ENCODE measurements around the gene BCL10. TPM values are rescaled to one million over a fixed set of nuclear protein-coding genes. Genes with fewer than 3 reads are reported as not detected.

Gene BCL10
- total RNA-seq, 1 donor from 2014 or later = 19.9 TPM

- Mint-ChIP-seq H3K9me3 (ENCODE audit: low read depth) (no peaks in the 10 kb centered on the region), H3K4me1 (ENCODE audit: low read depth) (no peaks in the 10 kb centered on the region), H3K27ac (no peak overlapping the region), H3K4me3 (ENCODE audit: low read depth) (no peak overlapping the region), H3K36me3 (ENCODE audit: insufficient read depth) (peaks cover 4% of the 10 kb centered on the region), H3K27me3 (no peaks in the 10 kb centered on the region)
- no peak for TF ChIP-seq CTCF (IDR thresholded peaks at IDR 0.05; ENCODE audit: unreplicated experiment)
- DNase-seq (ENCODE audit: low spot score, unreplicated experiment) = no peak
These were observed 39.9 kb upstream of the BCL10 start for GRCh38 chr1:85316321-85316720.

DNA sequence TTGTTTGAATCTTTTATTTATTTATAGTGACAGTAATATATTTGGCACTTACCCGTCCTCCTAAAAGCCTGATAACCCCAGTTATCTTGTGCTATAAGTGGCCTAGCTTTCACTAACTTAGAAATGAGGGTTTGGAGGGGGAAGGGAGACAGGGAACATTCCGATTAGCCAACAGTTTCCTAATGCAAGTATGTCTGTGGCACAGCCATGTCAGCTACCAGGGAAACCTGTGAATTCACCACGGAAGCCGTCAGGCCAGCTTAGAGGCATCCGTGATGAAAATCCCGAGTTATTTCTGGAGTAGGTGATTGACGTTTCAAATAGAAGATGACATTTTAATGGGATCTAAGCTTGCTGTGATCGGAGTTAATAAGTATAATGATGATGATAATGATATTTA lies 39.4 kb upstream of the BCL10 start:
- Mint-ChIP-seq H3K4me1 (ENCODE audit: low read depth) (no peaks in the 10 kb centered on the region), H3K36me3 (ENCODE audit: insufficient read depth) (peaks cover 4% of the 10 kb centered on the region), H3K27me3 (no peaks in the 10 kb centered on the region), H3K9me3 (ENCODE audit: low read depth) (no peaks in the 10 kb centered on the region), H3K27ac (no peak overlapping the region), H3K4me3 (ENCODE audit: low read depth) (no peak overlapping the region)
- DNase-seq (ENCODE audit: low spot score, unreplicated experiment) = no peak
- no peak for TF ChIP-seq CTCF (IDR thresholded peaks at IDR 0.05; ENCODE audit: unreplicated experiment)

GRCh38 chr1:85314726-85315125 lies 38.3 kb upstream of the BCL10 start:
- Mint-ChIP-seq H3K27ac (no peak overlapping the region), H3K4me3 (ENCODE audit: low read depth) (no peak overlapping the region), H3K4me1 (ENCODE audit: low read depth) (no peaks in the 10 kb centered on the region), H3K36me3 (ENCODE audit: insufficient read depth) (no peaks in the 10 kb centered on the region), H3K27me3 (peaks cover 5% of the 10 kb centered on the region), H3K9me3 (ENCODE audit: low read depth) (no peaks in the 10 kb centered on the region)
- TF ChIP-seq CTCF (IDR thresholded peaks at IDR 0.05; ENCODE audit: unreplicated experiment) = no peak
- DNase-seq (ENCODE audit: low spot score, unreplicated experiment) = no peak

DNA sequence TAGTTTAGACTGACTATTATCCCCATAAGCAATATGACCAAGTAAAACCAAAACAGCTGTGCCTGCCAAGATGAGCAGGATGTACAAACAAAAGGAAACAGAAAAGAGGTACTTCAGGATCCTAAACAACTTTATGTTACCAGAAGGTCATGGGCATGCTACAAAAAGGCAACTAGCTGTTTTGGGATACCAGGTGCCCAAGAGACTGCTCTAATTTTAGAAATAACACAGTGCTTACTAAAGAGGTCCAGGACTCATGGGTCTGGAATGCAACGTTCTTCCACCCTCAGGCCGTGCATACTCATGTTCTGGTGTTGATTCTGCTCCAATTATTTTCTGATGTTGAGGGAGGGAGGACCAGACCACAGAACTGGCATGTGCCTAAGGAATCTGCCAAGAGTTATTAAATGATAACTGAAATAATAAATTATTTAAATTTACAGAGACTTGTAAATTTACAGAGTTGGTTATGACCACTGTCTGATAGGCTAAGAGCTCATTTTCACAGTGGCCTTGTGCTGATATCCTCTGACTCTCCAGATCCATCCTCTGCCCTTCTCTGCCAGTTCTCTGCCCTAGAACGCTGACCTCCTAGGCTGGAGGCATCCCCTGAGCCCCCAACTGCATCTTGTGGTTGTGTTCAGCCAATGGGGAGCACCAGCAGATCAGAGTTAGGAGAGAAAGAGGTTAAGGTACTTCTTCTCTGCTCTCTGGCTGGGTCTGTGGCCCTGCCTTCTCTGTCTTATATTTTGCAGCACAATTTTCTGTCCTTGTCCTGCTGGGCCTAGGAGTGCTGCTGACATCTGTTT lies 37.7 kb upstream of the BCL10 start:
- Mint-ChIP-seq H3K36me3 (ENCODE audit: insufficient read depth) (no peaks in the 10 kb centered on the region), H3K4me3 (ENCODE audit: low read depth) (no peak overlapping the region), H3K27me3 (peaks cover 8% of the 10 kb centered on the region), H3K27ac (no peak overlapping the region), H3K4me1 (ENCODE audit: low read depth) (no peaks in the 10 kb centered on the region), H3K9me3 (ENCODE audit: low read depth) (no peaks in the 10 kb centered on the region)
- no peak for TF ChIP-seq CTCF (IDR thresholded peaks at IDR 0.05; ENCODE audit: unreplicated experiment)
- DNase-seq (ENCODE audit: low spot score, unreplicated experiment) = no peak

GRCh38 chr1:85311818-85312217 lies 35.4 kb upstream of the BCL10 start:
- Mint-ChIP-seq H3K27me3 (peaks cover 8% of the 10 kb centered on the region), H3K9me3 (ENCODE audit: low read depth) (no peaks in the 10 kb centered on the region), H3K27ac (no peak overlapping the region), H3K4me1 (ENCODE audit: low read depth) (peaks cover 2% of the 10 kb centered on the region), H3K4me3 (ENCODE audit: low read depth) (no peak overlapping the region), H3K36me3 (ENCODE audit: insufficient read depth) (no peaks in the 10 kb centered on the region)
- TF ChIP-seq CTCF (IDR thresholded peaks at IDR 0.05; ENCODE audit: unreplicated experiment) = no peak
- no peak for DNase-seq (ENCODE audit: low spot score, unreplicated experiment)
